OCI-LY7 (cell line): ENCODE results near the gene TNFAIP8L3.

Experiments
- EZH2phosphoT487 ChIP-seq: fragments of 200-600 bp; sonication (generic); IDR thresholded peaks from 2 replicates; pipeline ENCODE4 v1.6.1; 2018; ENCODE audit warnings: low read depth, borderline replicate concordance, mild to moderate bottlenecking, mixed run types, antibody characterized with exemption, low read length, moderate library complexity, mixed read lengths
- TF ChIP-seq, protein P1 (sequence below): fragments of 200-600 bp; sonication (generic); conservative IDR thresholded peaks from 2 replicates; pipeline ENCODE4 v1.5.1; 2014; ENCODE audit warnings: mild to moderate bottlenecking, antibody characterized with exemption, low read length, moderate library complexity, mixed read lengths

DNA sequence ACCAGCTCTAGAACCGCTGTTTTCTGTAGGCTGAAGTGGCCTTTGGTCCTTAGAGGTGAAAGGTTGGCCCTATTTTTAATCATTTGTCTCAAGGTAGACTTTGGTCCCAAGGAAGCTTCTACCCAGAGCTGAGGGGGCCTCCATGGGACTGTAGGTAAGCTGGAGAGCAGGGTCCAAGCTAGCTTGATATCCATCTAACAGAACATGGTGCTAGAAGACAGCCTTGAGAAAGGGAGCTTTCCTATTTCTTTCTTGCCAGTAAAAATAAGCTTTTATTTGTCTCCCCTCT is 3.6 kb upstream of the TNFAIP8L3 start:
- TF ChIP-seq, protein P1, sequence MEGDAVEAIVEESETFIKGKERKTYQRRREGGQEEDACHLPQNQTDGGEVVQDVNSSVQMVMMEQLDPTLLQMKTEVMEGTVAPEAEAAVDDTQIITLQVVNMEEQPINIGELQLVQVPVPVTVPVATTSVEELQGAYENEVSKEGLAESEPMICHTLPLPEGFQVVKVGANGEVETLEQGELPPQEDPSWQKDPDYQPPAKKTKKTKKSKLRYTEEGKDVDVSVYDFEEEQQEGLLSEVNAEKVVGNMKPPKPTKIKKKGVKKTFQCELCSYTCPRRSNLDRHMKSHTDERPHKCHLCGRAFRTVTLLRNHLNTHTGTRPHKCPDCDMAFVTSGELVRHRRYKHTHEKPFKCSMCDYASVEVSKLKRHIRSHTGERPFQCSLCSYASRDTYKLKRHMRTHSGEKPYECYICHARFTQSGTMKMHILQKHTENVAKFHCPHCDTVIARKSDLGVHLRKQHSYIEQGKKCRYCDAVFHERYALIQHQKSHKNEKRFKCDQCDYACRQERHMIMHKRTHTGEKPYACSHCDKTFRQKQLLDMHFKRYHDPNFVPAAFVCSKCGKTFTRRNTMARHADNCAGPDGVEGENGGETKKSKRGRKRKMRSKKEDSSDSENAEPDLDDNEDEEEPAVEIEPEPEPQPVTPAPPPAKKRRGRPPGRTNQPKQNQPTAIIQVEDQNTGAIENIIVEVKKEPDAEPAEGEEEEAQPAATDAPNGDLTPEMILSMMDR = no peak
- no peak for TF ChIP-seq EZH2phosphoT487
